ENCODE results near the gene ERN1. TPM values are rescaled to one million over a fixed set of nuclear protein-coding genes. Genes with fewer than 3 reads are reported as not detected.

ERN1 gene
- total RNA-seq, 1 donor from 2014 or later = 17.8 TPM

DNA sequence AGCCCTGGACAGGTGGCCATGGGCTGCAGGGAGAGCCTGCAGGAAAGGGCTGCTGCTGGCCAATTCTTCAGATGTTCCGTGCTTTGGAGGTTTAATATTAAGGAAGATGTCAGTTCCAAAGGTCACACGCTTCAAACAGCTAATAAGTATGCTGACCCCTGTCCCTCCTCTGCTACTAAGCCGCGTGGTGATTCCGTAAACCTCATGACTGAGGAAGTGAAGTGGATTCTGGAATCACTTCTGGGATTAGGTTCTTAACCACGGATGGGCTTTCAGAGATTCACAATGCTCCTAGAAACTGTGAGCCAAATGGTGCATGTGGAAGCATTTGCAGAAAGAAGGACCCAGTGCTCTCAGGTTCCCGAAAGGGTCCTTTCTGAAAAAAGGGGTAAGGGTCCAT is 28.5 kb upstream of the ERN1 start:
- DNase-seq (ENCODE audit: low spot score) = no peak

DNA sequence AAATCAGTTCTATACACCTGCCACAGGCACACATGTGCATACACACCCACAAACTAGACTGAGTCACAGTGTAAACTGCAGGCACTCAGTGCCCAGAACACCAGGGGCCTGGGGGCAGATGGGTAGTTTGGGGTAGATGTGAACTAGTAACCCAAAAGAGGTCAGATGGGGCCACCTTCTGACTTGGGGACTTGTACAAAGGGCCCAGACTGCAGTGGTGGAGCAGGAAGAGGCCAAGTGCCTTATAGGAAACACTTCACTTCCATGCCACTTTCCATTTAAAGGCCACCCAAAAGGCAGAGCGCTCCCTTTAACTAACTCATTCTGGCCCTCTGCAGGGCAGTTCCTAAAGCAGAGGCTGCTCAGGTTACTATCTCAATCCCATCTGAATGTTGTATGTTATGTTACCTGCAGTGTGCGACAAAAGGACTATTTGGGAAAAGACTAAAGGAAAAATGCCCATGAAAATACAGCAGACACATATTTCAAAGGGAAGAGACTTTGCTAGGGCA is 27.8 kb upstream of the ERN1 start:
- DNase-seq (ENCODE audit: low spot score) = no peak

DNA sequence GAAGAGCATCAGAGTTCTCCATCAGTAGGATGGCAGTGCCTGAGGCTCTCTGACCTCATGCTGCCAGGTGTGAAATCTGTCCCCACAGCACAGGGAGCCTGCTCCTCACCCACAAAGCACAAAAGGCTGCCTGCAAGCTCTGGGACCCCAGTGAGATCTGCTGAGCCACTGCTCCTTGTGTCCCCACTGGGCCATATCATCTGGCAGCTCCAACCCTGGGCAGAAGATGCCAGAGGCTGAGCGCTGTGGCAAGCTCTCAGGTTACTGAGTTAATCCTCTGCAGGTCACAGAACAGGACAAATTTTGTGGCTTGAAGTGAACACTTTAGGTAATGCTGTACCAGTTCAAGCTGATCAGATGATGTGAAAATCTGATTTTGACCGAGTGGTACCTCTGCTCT is 26.7 kb upstream of the ERN1 start:
- no peak for DNase-seq (ENCODE audit: low spot score)

DNA sequence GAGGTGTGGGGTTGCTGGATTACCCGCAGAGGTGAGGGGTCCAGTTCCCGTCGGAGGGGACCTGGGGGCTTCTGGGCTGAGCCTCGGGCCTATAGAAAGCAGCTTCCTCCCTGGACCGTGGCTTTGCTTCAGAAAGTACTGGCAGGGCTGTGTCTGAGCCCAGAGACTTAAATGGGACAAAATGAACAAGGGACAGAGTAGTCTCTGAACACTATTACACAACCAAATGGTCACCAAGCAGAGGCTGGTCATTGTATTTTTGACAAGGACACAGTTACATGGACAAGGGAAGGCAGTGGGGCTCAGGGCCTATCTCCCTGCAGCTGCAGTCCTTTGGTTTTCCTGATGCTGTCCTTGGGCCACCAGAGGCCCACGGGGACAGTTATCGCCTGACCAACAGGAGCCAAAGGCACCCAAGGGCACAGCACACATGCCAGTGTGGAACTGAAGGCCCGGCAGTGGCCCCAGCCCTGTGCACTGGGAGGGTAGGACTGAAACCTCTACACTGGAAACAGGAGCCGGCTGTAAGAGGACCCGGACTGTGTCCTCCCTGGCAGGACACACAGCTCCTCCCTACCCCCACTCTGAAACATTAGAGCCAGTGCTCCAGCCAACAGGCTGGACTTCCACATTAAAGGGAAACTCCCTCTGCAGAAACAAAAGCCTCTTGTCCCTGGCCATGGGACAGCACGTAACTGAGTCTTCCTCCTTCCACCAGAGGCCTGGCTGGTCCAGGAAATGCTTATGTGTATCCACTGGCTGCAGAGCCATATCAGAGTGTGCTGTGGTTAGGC is 26.0 kb upstream of the ERN1 start:
- no peak for DNase-seq (ENCODE audit: low spot score)

DNA sequence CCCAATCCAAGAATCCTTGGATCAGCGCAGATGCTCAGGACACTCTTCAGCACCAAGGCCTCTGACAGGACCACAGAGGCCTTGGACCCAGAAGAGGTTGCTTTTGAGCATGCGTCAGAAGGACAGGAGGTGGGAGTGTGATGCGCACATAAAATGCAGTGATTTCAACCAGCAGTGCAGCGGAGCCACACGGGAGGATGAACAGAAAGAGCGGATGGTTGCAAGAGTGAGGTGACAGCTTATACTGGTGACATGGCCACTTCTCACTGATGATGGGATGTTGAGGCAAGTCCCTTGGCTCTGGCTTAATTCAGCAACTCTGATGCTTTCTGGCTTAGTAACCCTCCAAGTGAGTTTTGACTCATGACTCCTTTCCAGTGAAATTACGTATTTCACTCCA is 25.2 kb upstream of the ERN1 start:
- no peak for DNase-seq (ENCODE audit: low spot score)

DNA sequence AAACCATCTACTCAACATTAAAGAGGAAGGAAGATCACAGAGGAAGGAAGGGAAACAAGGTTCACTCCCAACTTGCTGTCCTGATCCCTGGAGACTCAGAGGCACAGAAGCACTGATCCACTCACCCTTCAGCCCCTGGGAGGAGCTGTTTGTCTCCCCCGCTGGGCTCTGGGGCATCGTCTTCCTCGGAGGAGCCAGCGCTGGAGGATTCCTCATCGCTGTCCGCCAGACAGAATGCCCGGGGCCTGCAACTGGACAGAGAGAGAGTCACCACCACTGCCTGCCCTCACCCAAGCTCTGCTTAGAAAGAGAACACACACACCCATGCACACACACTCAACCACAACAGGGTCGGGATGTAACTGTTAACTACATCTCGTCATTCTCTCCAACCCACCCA is 24.8 kb upstream of the ERN1 start:
- no peak for DNase-seq (ENCODE audit: low spot score)

DNA sequence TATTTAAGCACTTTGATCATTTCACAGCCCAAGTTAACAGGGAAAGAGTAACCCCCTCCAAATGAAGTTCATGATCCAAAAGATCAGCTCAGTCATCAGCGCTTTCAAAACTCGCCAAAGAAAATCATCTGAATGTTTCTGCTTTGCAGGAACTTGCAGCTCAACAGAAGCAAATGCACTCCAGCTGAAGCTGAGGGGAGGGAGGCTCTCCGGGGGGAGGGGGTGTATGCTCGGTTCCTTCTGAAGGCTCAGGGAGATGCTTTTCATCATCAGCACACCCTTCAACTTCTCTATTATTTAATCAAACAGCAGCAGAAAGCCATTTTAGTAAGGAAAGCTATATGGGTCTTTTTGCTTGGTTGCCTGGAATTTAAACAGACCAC is 24.4 kb upstream of the ERN1 start:
- DNase-seq (ENCODE audit: low spot score) = no peak

DNA sequence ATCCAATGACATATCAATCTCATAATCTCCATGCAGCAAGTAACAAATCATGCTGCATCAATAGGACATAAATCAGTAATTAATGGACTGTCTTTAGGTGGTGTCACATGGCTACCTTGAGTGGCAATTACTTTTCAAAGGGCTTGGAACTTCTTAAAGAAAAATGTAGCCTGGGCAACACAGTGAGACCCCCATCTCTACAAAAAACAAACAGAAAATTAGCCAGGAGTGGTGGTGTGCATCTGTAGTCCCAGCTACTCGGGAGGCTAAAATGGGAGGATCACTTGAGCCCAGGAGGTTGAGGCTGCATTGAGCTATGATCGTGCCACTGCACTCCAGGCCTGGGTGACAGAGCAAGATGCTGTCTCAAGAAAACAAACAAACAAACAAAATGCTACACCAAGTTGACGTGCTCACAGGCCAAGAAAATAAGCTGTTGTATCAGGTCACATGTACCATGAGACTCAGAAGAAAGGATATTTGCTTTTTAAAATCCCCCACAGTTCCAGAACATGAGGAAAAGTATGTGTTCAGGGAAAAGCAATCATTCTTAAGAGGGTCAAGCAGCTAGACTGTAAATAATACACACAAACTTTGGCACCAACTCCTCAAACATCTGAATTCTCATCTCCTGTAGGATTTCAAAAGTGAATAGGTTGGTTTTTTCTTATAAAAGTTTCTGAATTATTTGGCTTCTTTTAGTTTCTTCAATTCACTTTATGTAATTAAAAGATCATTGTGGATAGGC is 23.8 kb upstream of the ERN1 start:
- no peak for DNase-seq (ENCODE audit: low spot score)

DNA sequence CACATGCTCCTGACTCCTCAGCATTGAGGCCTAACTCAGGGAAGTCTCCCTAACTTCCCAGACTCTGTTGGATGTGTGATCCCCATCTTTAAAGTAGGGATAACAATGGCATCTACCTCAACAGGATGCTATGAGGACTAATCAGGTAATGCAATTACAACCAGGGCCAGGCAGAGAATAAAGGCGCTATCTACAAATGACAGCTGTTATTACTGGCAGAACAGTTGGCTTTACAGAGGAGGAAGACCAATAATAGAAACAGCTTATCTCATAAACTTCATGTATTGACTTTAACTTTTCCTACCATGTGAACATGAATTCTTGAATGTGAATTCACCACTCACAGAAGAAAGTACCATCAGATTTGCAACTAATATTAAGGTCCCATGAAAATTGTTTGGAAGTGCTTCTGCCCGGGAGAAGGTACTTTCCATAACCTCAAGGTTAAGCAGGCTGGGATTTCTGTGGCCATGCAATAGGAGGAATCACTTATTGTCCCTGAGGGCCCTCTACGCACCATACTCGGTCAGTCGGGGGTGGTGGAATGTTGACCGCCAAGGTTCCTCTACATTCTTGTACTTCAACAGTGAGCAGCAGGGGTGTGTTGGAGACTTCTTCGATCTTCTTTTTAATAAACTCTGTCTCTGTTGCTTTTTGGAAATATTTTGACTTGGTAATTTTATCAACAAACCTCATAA is 22.6 kb upstream of the ERN1 start:
- DNase-seq (ENCODE audit: low spot score) = no peak

DNA sequence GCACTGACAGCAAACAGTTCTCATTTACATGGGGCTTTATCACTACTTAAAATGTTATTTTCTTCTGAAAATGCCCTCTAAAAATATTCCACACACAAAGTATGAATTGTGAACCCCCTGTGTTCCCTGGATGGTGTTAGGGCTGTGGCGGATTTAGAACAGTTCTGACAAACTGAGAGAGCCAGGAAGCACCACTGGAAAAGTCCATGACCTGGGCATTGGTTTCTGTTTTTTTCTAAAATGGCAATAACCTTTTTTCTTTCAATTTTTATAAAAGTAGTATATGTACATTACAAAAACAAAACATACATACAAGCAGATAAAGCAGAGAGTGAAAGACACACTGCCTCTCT is 21.0 kb upstream of the ERN1 start:
- no peak for DNase-seq (ENCODE audit: low spot score)

DNA sequence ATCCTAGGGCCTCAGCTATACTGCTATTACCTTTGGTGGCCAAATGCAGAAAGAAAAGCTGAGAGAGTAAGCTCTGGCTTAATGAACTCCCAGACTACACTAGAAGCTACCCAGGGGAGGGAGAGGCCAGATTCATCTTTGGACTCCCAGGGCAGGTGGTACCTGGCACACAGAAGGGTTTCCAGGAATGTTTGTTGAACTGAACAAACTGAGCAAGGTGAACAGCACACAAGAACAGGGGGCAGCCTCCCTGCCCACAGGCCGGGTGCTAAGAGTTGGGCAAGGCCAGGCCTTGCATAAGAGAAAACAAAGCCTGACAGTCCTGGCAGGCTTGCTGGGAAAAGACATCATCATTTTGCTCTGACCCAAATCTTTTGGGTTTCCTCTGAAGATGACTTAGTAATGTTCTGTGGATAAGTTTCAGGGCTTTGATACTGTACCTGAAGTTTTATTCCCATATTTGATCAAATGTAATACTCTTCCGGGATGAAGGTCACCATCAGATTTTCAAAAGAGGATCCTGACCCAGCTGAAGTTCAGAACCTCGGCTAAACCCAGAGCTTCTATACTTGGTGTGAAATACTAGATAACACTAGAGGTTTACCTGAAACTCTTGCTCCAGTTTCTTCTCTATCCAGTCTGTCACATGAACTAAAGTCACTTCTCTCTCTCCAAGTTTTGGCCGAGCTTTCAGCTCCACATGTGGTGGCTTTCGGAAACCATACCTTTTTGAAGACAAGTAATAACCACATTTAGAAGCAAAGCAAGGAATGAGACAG is 20.5 kb upstream of the ERN1 start:
- no peak for DNase-seq (ENCODE audit: low spot score)

DNA sequence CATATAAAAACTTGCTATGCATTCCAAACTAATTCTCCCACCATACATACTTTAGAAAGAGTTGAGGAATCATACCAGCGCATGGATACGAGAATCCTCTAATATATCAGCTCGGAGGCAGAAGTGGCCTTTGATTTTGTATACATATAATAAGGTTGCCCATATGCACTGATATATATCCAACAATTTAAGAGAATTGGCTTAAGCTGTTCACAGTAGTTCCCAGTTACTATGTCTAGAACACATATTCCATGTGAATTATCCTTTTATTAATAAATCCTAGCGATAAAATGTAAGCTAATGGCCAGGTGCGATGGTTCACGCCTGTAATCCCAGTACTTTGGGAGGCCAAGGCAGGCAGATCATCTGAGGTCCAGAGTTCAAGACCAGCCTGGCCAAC is 19.3 kb upstream of the ERN1 start:
- DNase-seq (ENCODE audit: low spot score) = no peak

DNA sequence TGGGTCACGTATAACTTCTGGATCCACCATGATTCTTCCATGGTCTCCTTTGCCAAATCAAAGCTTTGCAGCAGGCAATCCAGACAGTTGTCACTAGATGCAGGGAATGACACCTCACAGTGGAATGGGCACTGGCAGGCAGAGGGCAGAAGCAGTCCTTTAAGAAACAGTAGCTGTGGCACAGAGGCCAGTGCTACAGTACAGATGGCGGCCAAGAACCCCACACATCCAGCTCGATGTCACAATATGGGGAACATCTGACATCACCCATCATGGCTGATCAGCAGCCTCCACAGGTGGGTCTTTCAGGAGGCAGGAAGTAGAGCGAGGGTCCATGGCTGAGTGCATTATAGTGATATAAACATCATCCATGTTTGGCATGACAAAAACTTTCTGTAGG is 18.8 kb upstream of the ERN1 start:
- DNase-seq (ENCODE audit: low spot score) = no peak

DNA sequence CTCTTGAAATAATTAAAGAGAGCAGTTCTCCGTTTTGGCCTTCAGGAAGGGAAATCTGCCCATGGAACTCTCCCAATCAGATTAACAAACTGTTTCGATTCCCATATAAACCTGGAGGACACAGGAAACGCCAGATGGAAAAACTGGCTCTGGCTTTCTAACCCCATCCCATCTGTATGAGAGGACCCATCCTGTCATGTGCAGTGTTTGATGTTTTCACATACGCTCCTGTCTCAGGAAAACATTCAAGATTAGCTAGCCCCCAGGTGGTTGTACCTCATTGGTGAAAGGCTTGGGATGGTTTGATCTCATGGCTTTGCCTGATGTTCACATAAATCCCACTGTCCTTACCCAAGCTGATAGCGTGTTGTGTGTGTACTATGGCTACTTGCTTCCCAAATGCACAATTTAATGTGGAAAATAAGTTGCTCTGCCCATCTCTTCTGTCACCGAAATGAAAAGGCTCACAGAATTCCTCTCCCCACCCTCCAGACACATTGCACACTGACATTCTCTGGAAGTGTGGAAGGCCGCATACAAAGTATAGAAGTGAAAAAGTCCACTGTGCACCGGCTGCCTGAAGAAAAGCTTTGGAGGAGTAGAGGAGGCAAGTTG is 18.2 kb upstream of the ERN1 start:
- no peak for DNase-seq (ENCODE audit: low spot score)

DNA sequence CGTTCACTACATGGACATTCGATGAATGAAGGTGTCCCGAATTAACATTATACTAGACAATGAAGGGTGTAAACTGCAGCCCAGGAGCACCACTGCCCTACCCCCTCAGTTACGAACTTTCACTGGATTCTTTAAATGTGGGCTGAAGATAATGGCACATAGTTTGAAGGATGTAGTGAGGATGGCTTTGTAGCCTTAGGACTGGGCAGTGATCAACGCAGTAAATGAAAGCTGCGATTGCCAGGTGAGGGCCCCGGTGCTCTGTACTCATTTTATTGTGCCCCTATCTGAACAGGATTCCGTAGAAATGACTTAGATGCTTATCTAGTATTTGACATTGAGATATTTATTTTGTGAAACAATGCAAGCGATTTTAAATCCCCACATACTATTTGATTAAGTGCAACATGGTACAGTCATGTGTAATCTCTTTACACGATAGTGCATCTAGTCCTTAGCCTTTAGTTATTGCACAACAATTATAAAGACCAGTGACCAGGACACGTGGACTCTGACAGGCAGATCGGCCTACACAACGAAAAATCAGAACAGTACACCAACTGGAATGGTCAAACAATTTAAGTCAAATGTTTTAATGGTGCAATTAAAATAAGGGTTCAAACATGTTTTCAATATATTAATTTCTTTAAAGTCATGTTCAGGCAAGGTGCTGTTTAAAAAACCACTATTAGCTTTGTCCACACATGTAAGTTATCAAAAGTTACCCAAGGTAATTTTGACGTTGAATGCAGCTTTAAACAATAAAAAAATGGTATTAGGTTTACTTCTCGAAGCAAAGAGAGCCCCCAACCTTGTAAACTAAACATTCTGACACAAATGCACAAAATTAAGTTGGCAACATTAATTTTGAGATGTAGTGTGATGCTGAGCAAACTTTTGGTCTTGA is 17.4 kb upstream of the ERN1 start:
- no peak for DNase-seq (ENCODE audit: low spot score)

DNA sequence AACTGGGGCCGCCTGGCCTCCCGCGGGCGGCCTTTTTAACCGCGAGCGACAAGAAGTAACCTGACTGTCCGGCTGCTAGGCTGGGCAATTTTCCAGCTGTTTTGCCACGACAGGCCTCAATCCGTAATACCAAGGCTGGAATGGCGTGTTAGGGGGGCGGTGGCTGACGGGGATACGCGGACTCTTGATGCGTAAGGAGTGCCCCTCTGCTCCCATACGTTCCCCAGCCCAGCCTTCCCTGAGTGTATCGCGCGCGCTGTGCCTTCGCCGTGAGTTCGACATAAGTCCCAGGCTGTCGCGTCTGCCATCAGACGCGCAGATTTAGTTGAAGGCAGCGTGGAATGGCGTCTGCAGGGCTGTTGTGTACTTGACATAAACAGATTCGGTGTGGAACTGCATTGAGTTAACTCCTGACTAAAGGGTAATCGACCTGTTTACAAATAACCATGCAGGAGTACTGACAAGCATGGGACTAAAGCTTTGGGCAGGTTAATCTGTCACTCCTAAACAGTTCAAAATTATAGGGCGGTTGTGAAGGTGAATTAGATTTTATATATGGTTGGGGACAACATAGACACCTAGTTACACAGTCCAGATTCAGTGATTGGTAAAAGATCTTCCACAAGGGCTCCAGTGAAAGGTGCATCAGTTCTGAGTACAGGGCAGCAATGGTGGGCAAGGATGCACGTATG is 16.6 kb upstream of the ERN1 start:
- peak; percentile 78 for DNase-seq (ENCODE audit: low spot score)

DNA sequence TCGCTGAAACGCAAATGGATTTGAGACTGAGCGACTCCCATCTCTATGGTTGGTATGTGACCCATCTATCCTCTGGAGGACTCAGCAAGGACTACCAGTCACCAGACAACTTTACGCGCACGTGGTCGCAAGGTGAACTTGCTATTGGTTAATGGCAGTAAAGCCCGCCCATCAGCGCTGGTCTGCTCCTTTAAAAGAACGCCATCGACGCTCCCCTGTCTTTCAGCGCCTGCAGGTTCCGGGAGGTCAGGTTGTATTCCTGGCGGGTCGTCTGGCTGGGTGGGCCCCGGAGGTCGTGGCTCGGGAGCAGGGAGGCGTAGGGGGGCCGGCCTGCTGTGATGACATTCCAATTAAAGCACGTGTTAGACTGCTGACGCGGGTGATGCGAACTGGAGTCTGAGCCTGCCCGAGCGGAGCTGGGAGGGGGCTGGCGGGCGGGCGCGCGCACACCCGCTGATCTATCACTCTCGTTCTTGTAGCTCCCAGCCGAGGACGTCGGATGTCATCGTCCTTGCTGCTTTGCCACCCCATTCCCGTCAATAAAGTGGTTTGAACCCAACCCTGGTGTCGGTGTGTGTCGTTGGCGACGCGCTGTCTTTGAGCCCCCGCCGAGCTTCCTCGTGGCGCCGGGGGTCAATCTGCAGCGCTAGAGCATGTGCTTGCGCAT is 15.9 kb upstream of the ERN1 start:
- peak; percentile 99 for DNase-seq (ENCODE audit: low spot score)

DNA sequence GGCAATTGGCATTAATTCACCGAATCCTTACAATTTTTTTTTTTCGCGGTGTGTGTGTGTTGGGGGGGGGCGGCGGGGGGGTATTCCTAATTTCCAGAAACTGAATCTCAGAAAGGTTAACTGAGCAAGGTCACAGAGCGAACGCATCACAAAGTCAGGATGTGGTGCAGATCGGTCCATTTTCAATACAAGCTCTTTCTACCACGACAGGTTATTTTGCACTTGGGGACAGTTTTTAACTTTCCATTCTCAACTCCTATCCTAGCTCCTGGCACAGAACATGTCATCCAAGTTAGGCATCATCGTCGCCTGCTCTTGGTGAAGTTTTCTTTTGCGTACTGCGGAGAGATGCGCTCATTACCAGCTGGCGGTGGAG is 15.4 kb upstream of the ERN1 start:
- DNase-seq (ENCODE audit: low spot score) = no peak

DNA sequence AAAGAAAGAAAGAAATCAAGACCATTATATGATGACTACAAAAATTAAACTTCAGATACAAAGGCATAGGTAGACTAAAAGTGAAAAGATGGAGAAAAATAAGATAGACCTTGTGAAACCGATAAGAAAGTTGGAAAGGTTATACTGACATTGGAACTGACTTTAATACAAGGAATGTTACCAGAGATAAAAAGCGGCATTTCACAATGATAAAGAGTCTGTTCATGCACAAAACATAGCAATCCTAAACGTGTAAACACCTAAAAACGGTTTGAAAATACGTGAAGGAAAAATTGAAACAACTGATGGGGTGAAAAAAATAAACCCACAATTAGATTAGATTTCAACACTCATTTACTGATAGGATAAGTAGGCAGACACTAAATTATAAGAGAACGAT is 9.6 kb upstream of the ERN1 start:
- no peak for DNase-seq (ENCODE audit: low spot score)

All from umbilical cord (tissue), 2 donors.